Measurements from ENCODE around the gene SRPK2.

Gene SRPK2

GRCh38 chr7:105096306-105096705 lies 292.4 kb downstream of the SRPK2 start:
- Histone ChIP-seq H3K36me3 (ENCODE audit: control insufficient read depth, insufficient read depth, low read length) (no peaks in the 10 kb centered on the region), H3K27me3 (ENCODE audit: control insufficient read depth, insufficient read depth, low read length) (no peaks in the 10 kb centered on the region), H3K79me2 (peaks cover 9% of the 10 kb centered on the region), H3K27ac (no peak overlapping the region), H3K4me2 (ENCODE audit: low read length) (no peak overlapping the region), H3K4me3 (ENCODE audit: low read depth, low read length) (no peak overlapping the region), H3K9ac (no peak overlapping the region), H2AFZ (no peak overlapping the region), H3K9me3 (ENCODE audit: control insufficient read depth, low read length) (no peaks in the 10 kb centered on the region), H3K4me1 (peaks cover 3% of the 10 kb centered on the region)
- no peak for TF ChIP-seq CTCF (IDR thresholded peaks at IDR 0.05)

- Histone ChIP-seq H3K79me2 (peaks cover 9% of the 10 kb centered on the region), H3K27ac (no peak overlapping the region), H3K4me2 (ENCODE audit: low read length) (no peak overlapping the region), H3K9ac (no peak overlapping the region), H2AFZ (no peak overlapping the region), H3K9me3 (ENCODE audit: control insufficient read depth, low read length) (no peaks in the 10 kb centered on the region), H3K27me3 (ENCODE audit: control insufficient read depth, insufficient read depth, low read length) (no peaks in the 10 kb centered on the region), H3K4me3 (ENCODE audit: low read depth, low read length) (no peak overlapping the region), H3K36me3 (ENCODE audit: control insufficient read depth, insufficient read depth, low read length) (no peaks in the 10 kb centered on the region), H3K4me1 (peaks cover 3% of the 10 kb centered on the region)
- TF ChIP-seq CTCF (IDR thresholded peaks at IDR 0.05), result no peak
Observed at GRCh38 chr7:105094966-105095365, 293.8 kb downstream of the SRPK2 start.

GRCh38 chr7:105088456-105088855 lies 300.3 kb downstream of the SRPK2 start:
- H3K27ac ChIP-seq, result no peak overlapping the region
- no peaks in the 10 kb centered on the region for H3K36me3 ChIP-seq (ENCODE audit: control insufficient read depth, insufficient read depth, low read length)
- H3K79me2 ChIP-seq, result peaks cover 7% of the 10 kb centered on the region
- no peak overlapping the region for H3K9ac ChIP-seq
- TF ChIP-seq CTCF (IDR thresholded peaks at IDR 0.05), result no peak
- no peaks in the 10 kb centered on the region for H3K4me1 ChIP-seq
- H3K4me2 ChIP-seq (ENCODE audit: low read length), result no peak overlapping the region
- no peak overlapping the region for H2AFZ ChIP-seq
- H3K27me3 ChIP-seq (ENCODE audit: control insufficient read depth, insufficient read depth, low read length), result no peaks in the 10 kb centered on the region
- H3K9me3 ChIP-seq (ENCODE audit: control insufficient read depth, low read length), result no peaks in the 10 kb centered on the region
- no peak overlapping the region for H3K4me3 ChIP-seq (ENCODE audit: low read depth, low read length)

GRCh38 chr7:105087981-105088380 lies 300.7 kb downstream of the SRPK2 start:
- no peaks in the 10 kb centered on the region for H3K27me3 ChIP-seq (ENCODE audit: control insufficient read depth, insufficient read depth, low read length)
- no peaks in the 10 kb centered on the region for H3K4me1 ChIP-seq
- H3K36me3 ChIP-seq (ENCODE audit: control insufficient read depth, insufficient read depth, low read length), result no peaks in the 10 kb centered on the region
- no peak overlapping the region for H3K9ac ChIP-seq
- peaks cover 7% of the 10 kb centered on the region for H3K79me2 ChIP-seq
- no peaks in the 10 kb centered on the region for H3K9me3 ChIP-seq (ENCODE audit: control insufficient read depth, low read length)
- no peak overlapping the region for H3K27ac ChIP-seq
- H2AFZ ChIP-seq, result no peak overlapping the region
- no peak overlapping the region for H3K4me3 ChIP-seq (ENCODE audit: low read depth, low read length)
- H3K4me2 ChIP-seq (ENCODE audit: low read length), result no peak overlapping the region
- TF ChIP-seq CTCF (IDR thresholded peaks at IDR 0.05), result no peak

GRCh38 chr7:105086850-105087249 lies 301.9 kb downstream of the SRPK2 start:
- Histone ChIP-seq H3K4me2 (ENCODE audit: low read length) (no peak overlapping the region), H3K4me1 (no peaks in the 10 kb centered on the region), H3K27ac (no peak overlapping the region), H3K9me3 (ENCODE audit: control insufficient read depth, low read length) (no peaks in the 10 kb centered on the region), H3K36me3 (ENCODE audit: control insufficient read depth, insufficient read depth, low read length) (no peaks in the 10 kb centered on the region), H3K79me2 (peaks cover 2% of the 10 kb centered on the region), H2AFZ (no peak overlapping the region), H3K9ac (no peak overlapping the region), H3K4me3 (ENCODE audit: low read depth, low read length) (no peak overlapping the region), H3K27me3 (ENCODE audit: control insufficient read depth, insufficient read depth, low read length) (no peaks in the 10 kb centered on the region)
- TF ChIP-seq CTCF (IDR thresholded peaks at IDR 0.05), result no peak
